Measurements from ENCODE around the gene SPEM1. TPM values are rescaled to one million over a fixed set of nuclear protein-coding genes. Genes with fewer than 3 reads are reported as not detected.

SPEM1 gene
- total and polyA plus RNA-seq, 2 of the 13 experiments (the other 11 are each of a cell fraction or from before 2014, with no cell fraction given), result not detected

- no TSS peak for BruUV-seq (replicated peaks)
- in situ Hi-C loops (cut with HindIII; ENCODE audit: extremely low pct_ligation_motif_present, low pct_unique_long_range_greater_than_20kb) (no loop called here), intact Hi-C loops (cut with micrococcal nuclease; ENCODE audit: unreplicated experiment) (no loop called here)
- H4K20me1 ChIP-seq (ENCODE audit: insufficient read depth, low read length), result no peaks in the 10 kb centered on the region
- no peak for DNase-seq (ENCODE audit: low spot score)
- no peak overlapping the region for H3K9ac ChIP-seq (ENCODE audit: insufficient read depth, low read depth, low read length)
- no peaks in the 10 kb centered on the region for H3K79me2 ChIP-seq (ENCODE audit: insufficient read depth, low read length)
- CTCF ChIA-PET (ENCODE audit: low intra/inter-chr PET ratio, low total read pairs), result no interaction called here
- H3K27me3 ChIP-seq (ENCODE audit: control insufficient read depth in 1 of 2, insufficient read depth in 2 of 2, low read length in 2 of 2), result peaks cover 3% of the 10 kb centered on the region in 2 experiments; a peak in 3 of 5 replicates
- no peak overlapping the region for H3K27ac ChIP-seq (ENCODE audit: extremely low read length, insufficient read depth, low read length)
- 49% methylated on average over 12 of the region's 29 CpGs for WGBS (ENCODE audit: low lambda C conversion rate)
- H3K9me3 ChIP-seq (ENCODE audit: low read length), result no peaks in the 10 kb centered on the region
- POLR2A ChIA-PET, result interaction anchor here (1.2 kb wide), 1 partner anchor 24 kb away, joined by 3 read pairs; no protein-coding TSS in a partner anchor
- no peak overlapping the region; a peak in 1 of 6 replicates for H3K4me3 ChIP-seq (replicated peaks in 1 of 3; ENCODE audit: insufficient read depth in 1 of 3, low read depth in 2 of 3, low read length in 3 of 3)
- peaks cover 8% of the 10 kb centered on the region for H3K4me1 ChIP-seq (ENCODE audit: insufficient read depth, low read length)
- TF ChIP-seq NBN (conservative IDR thresholded peaks at IDR 0.05), result no peak
- peak; percentile 34; the same call in 1 of the 2 replicates for TF ChIP-seq HIC2 (CRISPR knock-in tag; IDR thresholded peaks at IDR 0.05; ENCODE audit: low read depth)
- 0 out of 2 replicates have a peak overlapping the region, but pooled peaks have one; percentile 11 for H3K4me2 ChIP-seq (ENCODE audit: low read depth, low read length)
- H3K36me3 ChIP-seq (replicated peaks in 1 of 2; ENCODE audit: control insufficient read depth in 1 of 2, insufficient read depth in 2 of 2, low read length in 2 of 2), result no peaks in the 10 kb centered on the region
- no peak for FAIRE-seq
- ATAC-seq, result peak; percentile 32; the same call in 1 of the 3 replicates
- no peak overlapping the region for H2AFZ ChIP-seq (ENCODE audit: low read length)
These were observed 6.9 kb downstream of the SPEM1 start for GRCh38 chr17:7426896-7427489.

GRCh38 chr17:7427549-7427948 lies 7.4 kb downstream of the SPEM1 start:
- peaks cover 2 to 3% of the 10 kb centered on the region in 2 experiments; a peak in 3 of 5 replicates for H3K27me3 ChIP-seq (ENCODE audit: control insufficient read depth in 1 of 2, insufficient read depth in 2 of 2, low read length in 2 of 2)
- intact Hi-C loops (cut with micrococcal nuclease; ENCODE audit: unreplicated experiment) (no loop called here), in situ Hi-C loops (cut with HindIII; ENCODE audit: extremely low pct_ligation_motif_present, low pct_unique_long_range_greater_than_20kb) (no loop called here)
- TF ChIP-seq ZNF687 (CRISPR knock-in tag; IDR thresholded peaks at IDR 0.05) (peak; percentile 40), HDAC2 (CRISPR knock-in tag; IDR thresholded peaks at IDR 0.05) (no peak), CHCHD3 (CRISPR knock-in tag; IDR thresholded peaks at IDR 0.05) (no peak)
- H3K9me3 ChIP-seq (ENCODE audit: low read length), result no peaks in the 10 kb centered on the region
- FAIRE-seq (no peak), ATAC-seq (peak; percentile 19; the same call in 1 of the 3 replicates), DNase-seq (ENCODE audit: low spot score) (no peak)
- no peaks in the 10 kb centered on the region for H3K79me2 ChIP-seq (ENCODE audit: insufficient read depth, low read length)
- no peak overlapping the region for H2AFZ ChIP-seq (ENCODE audit: low read length)
- H3K27ac ChIP-seq (ENCODE audit: extremely low read length, insufficient read depth, low read length), result no peak overlapping the region
- H3K9ac ChIP-seq (ENCODE audit: insufficient read depth, low read depth, low read length), result no peak overlapping the region
- ChIA-PET CTCF (ENCODE audit: low intra/inter-chr PET ratio, low total read pairs) (no interaction called here), POLR2A (interaction anchor here (1.2 kb wide), 1 partner anchor 24 kb away, joined by 3 read pairs; no protein-coding TSS in a partner anchor)
- H3K4me1 ChIP-seq (ENCODE audit: insufficient read depth, low read length), result peaks cover 8% of the 10 kb centered on the region
- BruUV-seq (replicated peaks), result no TSS peak
- no peaks in the 10 kb centered on the region for H3K36me3 ChIP-seq (replicated peaks in 1 of 2; ENCODE audit: control insufficient read depth in 1 of 2, insufficient read depth in 2 of 2, low read length in 2 of 2)
- H3K4me3 ChIP-seq (replicated peaks in 1 of 3; ENCODE audit: insufficient read depth in 1 of 3, low read depth in 2 of 3, low read length in 3 of 3), result no peak overlapping the region; a peak in 1 of 6 replicates
- WGBS (ENCODE audit: low lambda C conversion rate), result 49% methylated on average over 2 of the region's 7 CpGs
- H3K4me2 ChIP-seq (ENCODE audit: low read depth, low read length), result 0 out of 2 replicates have a peak overlapping the region, but pooled peaks have one; percentile 11
- H4K20me1 ChIP-seq (ENCODE audit: insufficient read depth, low read length), result no peaks in the 10 kb centered on the region
